Measurements from ENCODE around the gene NTRK1.

NTRK1 gene

GRCh38 chr1:156920233-156921052 lies 59.8 kb downstream of the NTRK1 start, which contains the start of gene LRRC71:
LRRC71 (plus strand) TSS chr1:156920632; CDS start chr1:156920804, 172 bp downstream.
- no peaks in the 10 kb centered on the region for H3K9me3 ChIP-seq (ENCODE audit: control insufficient read depth, insufficient read depth, low read depth, low read length)
- no peak within 1 kb of the TSS for H3K27ac ChIP-seq (ENCODE audit: extremely low read depth, low read depth, low read length)
- no peaks in the 10 kb centered on the region for H3K4me1 ChIP-seq (ENCODE audit: control insufficient read depth, insufficient read depth, low read length)
- CTCF ChIA-PET = interaction anchor here (0.5 to 11.9 kb wide), 25 partner anchors 8 to 269 kb away, joined by 3 to 199 read pairs (median 4); partner anchors contain the start of genes NTRK1 and PEAR1
- no peak within 1 kb of the TSS for H3K4me3 ChIP-seq (ENCODE audit: low read depth, low read length)
- no peaks in the 10 kb centered on the region for H3K36me3 ChIP-seq (ENCODE audit: control insufficient read depth in 2 of 2, insufficient read depth in 1 of 2, low read length in 2 of 2)
- POLR2A ChIA-PET = no interaction called here
- no peak for TF ChIP-seq SALL2 (tag by site-specific recombination; IDR thresholded peaks at IDR 0.05; ENCODE audit: borderline replicate concordance)
- peak; percentile 46; the same call in 1 of the 2 replicates for TF ChIP-seq ZNF76 (tag by site-specific recombination; IDR thresholded peaks at IDR 0.05; ENCODE audit: borderline replicate concordance, low read depth)
- TF ChIP-seq YY2 (tag by site-specific recombination; IDR thresholded peaks at IDR 0.05) = no peak
- TF ChIP-seq ZNF155 (tag by site-specific recombination; IDR thresholded peaks at IDR 0.05) = no peak
- no peak for TF ChIP-seq ZNF488 (tag by site-specific recombination; IDR thresholded peaks at IDR 0.05)
- no peak for TF ChIP-seq ZNF645 (tag by site-specific recombination; IDR thresholded peaks at IDR 0.05)
- TF ChIP-seq ZNF510 (tag by site-specific recombination; IDR thresholded peaks at IDR 0.05; ENCODE audit: insufficient replicate concordance) = no peak
- no peak for TF ChIP-seq ZNF169 (tag by site-specific recombination; IDR thresholded peaks at IDR 0.05)
- 0 out of 2 replicates have a peak, but pooled peaks have one; percentile 12 for TF ChIP-seq ZNF394 (tag by site-specific recombination; IDR thresholded peaks at IDR 0.05; ENCODE audit: borderline replicate concordance)
- TF ChIP-seq PATZ1 (tag by site-specific recombination; IDR thresholded peaks at IDR 0.05) = peak; percentile 74
- TF ChIP-seq ZNF112 (tag by site-specific recombination; IDR thresholded peaks at IDR 0.05) = no peak
- TF ChIP-seq ZNF561 (tag by site-specific recombination; IDR thresholded peaks at IDR 0.05; ENCODE audit: borderline replicate concordance) = peak; percentile 42; the same call in 1 of the 2 replicates
- TF ChIP-seq SP7 (tag by site-specific recombination; IDR thresholded peaks at IDR 0.05) = peak; percentile 41; the same call in 1 of the 2 replicates
- no peak for TF ChIP-seq ZNF501 (tag by site-specific recombination; IDR thresholded peaks at IDR 0.05)
- no peak for TF ChIP-seq ZFP37 (tag by site-specific recombination; IDR thresholded peaks at IDR 0.05)
- no peak for TF ChIP-seq ZEB2 (tag by site-specific recombination; IDR thresholded peaks at IDR 0.05)
- no peak for TF ChIP-seq ZNF362 (tag by site-specific recombination; IDR thresholded peaks at IDR 0.05)
- peak; percentile 62; the same call in 1 of the 2 replicates for TF ChIP-seq ZNF2 (tag by site-specific recombination; IDR thresholded peaks at IDR 0.05)
- no peak for TF ChIP-seq ZNF621 (tag by site-specific recombination; IDR thresholded peaks at IDR 0.05)
- no peak for TF ChIP-seq ZNF280D (tag by site-specific recombination; IDR thresholded peaks at IDR 0.05)
- peak; percentile 51; the same call in 1 of the 2 replicates for TF ChIP-seq ZNF660 (tag by site-specific recombination; IDR thresholded peaks at IDR 0.05)
- no peak for TF ChIP-seq ZNF391 (tag by site-specific recombination; IDR thresholded peaks at IDR 0.05; ENCODE audit: borderline replicate concordance, low read depth)
- peak; percentile 75 for TF ChIP-seq KLF17 (tag by site-specific recombination; IDR thresholded peaks at IDR 0.05)
- peak; percentile 29 for TF ChIP-seq ZNF692 (tag by site-specific recombination; IDR thresholded peaks at IDR 0.05)
- TF ChIP-seq ZBTB1 (tag by site-specific recombination; IDR thresholded peaks at IDR 0.05) = no peak
- no peak for TF ChIP-seq ZFP3 (tag by site-specific recombination; IDR thresholded peaks at IDR 0.05; ENCODE audit: low read depth)

All from HEK293 (cell line).